HG02623 (cell line): Measurements from ENCODE around the gene ASB11.

ENCODE experiments used
- ATAC-seq: cut with Tn5 transposase; IDR thresholded peaks from one replicate; pipeline ENCODE4 v1.9.1; 2021; ENCODE audit warnings: moderate library complexity; ENCODE audit not compliant: unreplicated experiment

Gene ASB11

DNA sequence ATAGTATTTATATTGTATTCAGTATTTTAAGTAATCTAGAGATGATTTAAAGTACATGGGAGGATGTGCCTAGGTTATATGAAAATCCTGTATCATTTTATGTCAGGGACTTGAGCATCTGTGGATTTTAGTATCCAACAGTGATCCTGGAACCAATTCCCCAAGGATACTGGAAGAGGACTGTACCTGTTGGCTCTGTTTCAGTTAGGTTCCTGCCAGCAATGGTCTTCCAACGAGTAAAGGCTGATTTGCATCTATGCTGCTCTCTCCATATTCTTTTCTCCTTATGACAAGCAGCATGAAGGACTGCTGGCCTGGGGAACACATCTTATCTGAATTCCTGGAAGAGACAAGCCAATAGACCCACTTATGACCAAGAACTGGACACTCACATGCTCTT is 80.4 kb downstream of the ASB11 start:
- no peak for ATAC-seq

DNA sequence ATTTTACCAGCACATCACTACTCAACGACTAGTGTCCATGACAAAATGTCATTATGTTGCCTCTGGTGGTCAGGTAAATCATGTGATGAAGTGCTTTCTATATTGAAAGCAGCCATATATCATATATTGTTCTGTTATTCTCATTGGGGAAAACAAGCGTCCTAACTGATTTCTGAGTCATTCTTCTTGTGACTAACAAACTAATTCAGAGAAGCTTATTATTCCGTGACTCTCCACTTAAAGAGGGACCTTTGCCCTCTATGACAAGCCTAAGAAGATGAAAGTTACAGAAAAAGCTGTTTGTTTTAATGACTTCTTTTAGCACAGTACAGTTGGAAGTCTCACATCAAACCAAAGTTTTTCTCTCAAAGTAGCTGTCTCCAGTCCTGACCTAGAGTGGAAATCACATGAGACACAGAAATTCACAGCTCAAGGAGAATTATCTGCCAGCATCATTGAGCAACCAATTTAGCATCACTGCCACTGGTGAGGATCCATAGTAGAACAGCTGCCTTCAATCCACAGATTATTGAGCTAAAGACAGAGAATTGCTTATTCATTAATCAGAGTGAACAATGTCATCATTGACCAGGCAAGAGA is 81.9 kb downstream of the ASB11 start:
- no peak for ATAC-seq
